Retinal pigment epithelial cell (primary cell): ENCODE results near the gene NOS3.

Source experiments
- DNase-seq: peaks from one replicate; pipeline ENCODE4 v3.0.0-alpha.2; 2010; ENCODE audit warnings: low read depth
- H3K4me3 ChIP-seq: 2 replicates; pipeline ENCODE4 v1.5.1; 2011; ENCODE audit warnings: mild to moderate bottlenecking, low read length, control low read depth, moderate library complexity
- CTCF ChIP-seq: conservative IDR thresholded peaks from 2 replicates; pipeline ENCODE4 v1.5.1; 2011; ENCODE audit warnings: low read depth, low read length, control low read depth, inconsistent platforms

The NOS3 gene

GRCh38 chr7:150972023-150972468, 18.8 kb upstream of the NOS3 start:
- no peak for TF ChIP-seq CTCF
- DNase-seq, result no peak
- no peak overlapping the region for H3K4me3 ChIP-seq

GRCh38 chr7:150972741-150973140, 18.1 kb upstream of the NOS3 start:
- no peak overlapping the region for H3K4me3 ChIP-seq
- TF ChIP-seq CTCF, result no peak
- no peak for DNase-seq

- H3K4me3 ChIP-seq, result no peak overlapping the region
- DNase-seq, result no peak
- no peak for TF ChIP-seq CTCF
Observed at GRCh38 chr7:150973571-150974451, 17.0 kb upstream of the NOS3 start.

GRCh38 chr7:150974468-150975391, 16.1 kb upstream of the NOS3 start:
- peak overlapping the region; percentile 55 for H3K4me3 ChIP-seq
- TF ChIP-seq CTCF, result peak; percentile 49
- no peak for DNase-seq

- H3K4me3 ChIP-seq, result peak overlapping the region; percentile 55
- DNase-seq, result no peak
- TF ChIP-seq CTCF, result no peak
Observed at GRCh38 chr7:150975536-150976319, 15.1 kb upstream of the NOS3 start.

- no peak for TF ChIP-seq CTCF
- no peak for DNase-seq
- peak overlapping the region; percentile 28 for H3K4me3 ChIP-seq
Observed at GRCh38 chr7:150976529-150977381, 14.1 kb upstream of the NOS3 start.
